NT2/D1 (cell line): ENCODE data around the gene KCNJ10.

ENCODE experiments used
- SUZ12 ChIP-seq: IDR thresholded peaks from 2 replicates; pipeline ENCODE4 v1.6.1; 2011; ENCODE audit not compliant: insufficient read length, insufficient read depth; ENCODE audit errors: extremely low read depth
- YY1 ChIP-seq: IDR thresholded peaks from 2 replicates; pipeline ENCODE4 v1.6.1; 2011; ENCODE audit not compliant: insufficient read length, insufficient read depth
- ZNF274 ChIP-seq: IDR thresholded peaks from 2 replicates; pipeline ENCODE4 v1.6.1; 2011; ENCODE audit warnings: mild to moderate bottlenecking, low read depth, low read length

DNA sequence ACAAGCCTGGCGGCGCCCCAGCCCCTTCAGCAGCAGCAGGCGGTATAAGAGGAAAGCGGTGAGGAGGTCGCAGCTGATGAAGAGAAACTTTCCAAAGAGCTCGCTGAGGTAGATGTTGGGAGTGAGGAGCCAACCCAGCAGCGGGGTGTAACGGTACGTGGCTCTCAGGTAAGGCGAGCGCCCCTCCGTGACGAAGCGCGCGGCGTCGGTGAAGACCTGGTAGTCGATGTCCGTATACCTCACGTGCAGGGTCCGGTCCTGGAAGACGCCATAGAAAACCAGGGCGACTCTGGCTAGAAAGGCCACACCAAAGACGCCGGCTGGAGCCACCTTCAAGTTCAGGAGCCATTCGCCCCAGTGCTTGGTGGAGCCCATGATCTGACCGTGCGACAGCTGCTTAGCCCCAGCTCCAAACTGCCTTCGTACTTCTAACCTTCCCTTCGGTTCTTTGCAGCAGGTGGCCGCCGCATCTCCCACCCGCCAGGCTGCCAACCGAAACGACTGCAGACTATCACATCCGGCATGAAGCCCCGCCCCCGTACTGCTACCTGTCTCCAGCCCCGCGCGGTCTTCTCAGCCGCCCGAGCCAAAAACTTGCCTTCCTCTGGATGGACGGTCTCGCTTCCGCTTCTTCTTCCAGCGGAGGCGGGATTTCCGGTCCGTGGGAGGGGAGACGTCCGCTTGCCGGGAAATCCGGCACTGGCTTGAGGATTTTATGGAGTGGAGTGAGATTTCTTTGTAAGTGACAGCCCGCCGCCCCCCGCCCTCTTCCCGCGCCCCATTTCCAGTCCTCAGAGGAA, 38.4 kb downstream of the KCNJ10 start, which contains the start of gene PIGM:
- TF ChIP-seq YY1 (no peak), ZNF274 (no peak), SUZ12 (no peak)
